IMR-90 (cell line): ENCODE data around the gene PLXDC1.

Source experiments
- BHLHE40 ChIP-seq: fragments of 150-350 bp; IDR thresholded peaks from 2 replicates; pipeline ENCODE4 v1.6.1; 2016; ENCODE audit warnings: mild to moderate bottlenecking, low read depth, low read length
- CEBPB ChIP-seq: IDR thresholded peaks from 2 replicates; pipeline ENCODE4 v1.6.1; 2012; ENCODE audit warnings: low read depth, low read length, improper control_type of control experiment
- CHD1 ChIP-seq: IDR thresholded peaks from 2 replicates; pipeline ENCODE4 v1.6.1; 2012; ENCODE audit warnings: low read depth, low read length, improper control_type of control experiment
- FOS ChIP-seq: fragments of 150-350 bp; IDR thresholded peaks from 2 replicates; pipeline ENCODE4 v1.6.1; 2016; ENCODE audit warnings: low read depth, low read length
- MAZ ChIP-seq: IDR thresholded peaks from 2 replicates; pipeline ENCODE4 v1.6.1; 2012; ENCODE audit warnings: low read depth, mild to moderate bottlenecking, low read length, improper control_type of control experiment, moderate library complexity, borderline replicate concordance
- MXI1 ChIP-seq: IDR thresholded peaks from 2 replicates; pipeline ENCODE4 v1.6.1; 2012; ENCODE audit warnings: low read depth, mild to moderate bottlenecking, low read length, moderate library complexity, borderline replicate concordance
- POLR2A ChIP-seq: IDR thresholded peaks from 2 replicates; pipeline ENCODE4 v1.6.1; 2012; ENCODE audit warnings: mild to moderate bottlenecking, low read depth, low read length
- RAD21 ChIP-seq: IDR thresholded peaks from 2 replicates; pipeline ENCODE4 v1.6.1; 2012; ENCODE audit warnings: low read length, improper control_type of control experiment
- RCOR1 ChIP-seq: IDR thresholded peaks from 2 replicates; pipeline ENCODE4 v1.6.1; 2012; ENCODE audit warnings: mild to moderate bottlenecking, low read length, improper control_type of control experiment; ENCODE audit not compliant: insufficient replicate concordance
- RFX5 ChIP-seq: IDR thresholded peaks from 2 replicates; pipeline ENCODE4 v1.8.0; 2012; ENCODE audit warnings: low read depth, mild to moderate bottlenecking, low read length, moderate library complexity
- SMC3 ChIP-seq: fragments of 150-350 bp; IDR thresholded peaks from 2 replicates; pipeline ENCODE4 v1.6.1; 2016; ENCODE audit warnings: low read depth, mild to moderate bottlenecking, antibody characterized with exemption, low read length, moderate library complexity
- TF ChIP-seq, protein P1 (sequence below): conservative IDR thresholded peaks from 2 replicates; pipeline ENCODE4 v1.5.1; 2012; ENCODE audit warnings: mild to moderate bottlenecking, low read depth, low read length, improper control_type of control experiment
- TF ChIP-seq, protein P2 (sequence below): fragments of 150-350 bp; IDR thresholded peaks from 2 replicates; pipeline ENCODE4 v1.6.1; 2017; ENCODE audit warnings: mild to moderate bottlenecking, antibody characterized with exemption, low read length, low read depth

DNA sequence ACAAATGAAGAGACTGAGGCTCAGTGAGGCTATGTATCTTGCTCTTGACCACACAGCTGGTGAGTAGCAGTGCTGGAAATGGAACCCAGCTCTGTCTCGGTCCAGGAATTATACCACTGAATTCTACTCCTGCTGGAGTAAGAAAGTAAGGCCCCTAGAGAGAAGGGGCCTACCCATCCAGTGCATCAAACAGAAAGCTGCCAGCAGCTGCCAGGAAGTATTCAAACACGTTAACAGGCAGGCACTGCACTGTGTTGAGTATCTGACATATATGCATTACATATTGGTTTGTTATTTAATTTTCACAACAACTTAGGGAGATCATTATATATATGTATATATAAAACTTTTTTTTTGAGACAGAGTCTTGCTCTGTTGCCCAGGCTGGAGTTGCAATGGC is 10.5 kb upstream of the PLXDC1 start:
- TF ChIP-seq, protein P1, sequence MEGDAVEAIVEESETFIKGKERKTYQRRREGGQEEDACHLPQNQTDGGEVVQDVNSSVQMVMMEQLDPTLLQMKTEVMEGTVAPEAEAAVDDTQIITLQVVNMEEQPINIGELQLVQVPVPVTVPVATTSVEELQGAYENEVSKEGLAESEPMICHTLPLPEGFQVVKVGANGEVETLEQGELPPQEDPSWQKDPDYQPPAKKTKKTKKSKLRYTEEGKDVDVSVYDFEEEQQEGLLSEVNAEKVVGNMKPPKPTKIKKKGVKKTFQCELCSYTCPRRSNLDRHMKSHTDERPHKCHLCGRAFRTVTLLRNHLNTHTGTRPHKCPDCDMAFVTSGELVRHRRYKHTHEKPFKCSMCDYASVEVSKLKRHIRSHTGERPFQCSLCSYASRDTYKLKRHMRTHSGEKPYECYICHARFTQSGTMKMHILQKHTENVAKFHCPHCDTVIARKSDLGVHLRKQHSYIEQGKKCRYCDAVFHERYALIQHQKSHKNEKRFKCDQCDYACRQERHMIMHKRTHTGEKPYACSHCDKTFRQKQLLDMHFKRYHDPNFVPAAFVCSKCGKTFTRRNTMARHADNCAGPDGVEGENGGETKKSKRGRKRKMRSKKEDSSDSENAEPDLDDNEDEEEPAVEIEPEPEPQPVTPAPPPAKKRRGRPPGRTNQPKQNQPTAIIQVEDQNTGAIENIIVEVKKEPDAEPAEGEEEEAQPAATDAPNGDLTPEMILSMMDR, result no peak
- no peak for TF ChIP-seq POLR2A
- TF ChIP-seq SMC3, result no peak
- TF ChIP-seq CEBPB, result no peak
- no peak for TF ChIP-seq MAZ
- TF ChIP-seq, protein P2, sequence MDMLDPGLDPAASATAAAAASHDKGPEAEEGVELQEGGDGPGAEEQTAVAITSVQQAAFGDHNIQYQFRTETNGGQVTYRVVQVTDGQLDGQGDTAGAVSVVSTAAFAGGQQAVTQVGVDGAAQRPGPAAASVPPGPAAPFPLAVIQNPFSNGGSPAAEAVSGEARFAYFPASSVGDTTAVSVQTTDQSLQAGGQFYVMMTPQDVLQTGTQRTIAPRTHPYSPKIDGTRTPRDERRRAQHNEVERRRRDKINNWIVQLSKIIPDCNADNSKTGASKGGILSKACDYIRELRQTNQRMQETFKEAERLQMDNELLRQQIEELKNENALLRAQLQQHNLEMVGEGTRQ, result no peak
- TF ChIP-seq MXI1, result no peak
- no peak for TF ChIP-seq BHLHE40
- TF ChIP-seq FOS, result no peak
- no peak for TF ChIP-seq RAD21
- TF ChIP-seq RCOR1, result no peak
- no peak for TF ChIP-seq RFX5
- no peak for TF ChIP-seq CHD1
